WTC11 (cell line): ENCODE results near the gene PPARD.

Source experiments
- CREB1 ChIP-seq: sonication (generic); formaldehyde crosslinking; IDR thresholded peaks from 2 replicates; pipeline ENCODE4 v1.8.0; 2023; ENCODE audit warnings: mild to moderate bottlenecking, missing genetic modification reagents
- JUN ChIP-seq: sonication (generic); formaldehyde crosslinking; IDR thresholded peaks from 2 replicates; pipeline ENCODE4 v1.8.0; 2023; ENCODE audit warnings: mild to moderate bottlenecking, missing genetic modification reagents
- OVOL2 ChIP-seq: fragments of 250-450 bp; sonication (Bioruptor Pico); IDR thresholded peaks from 2 replicates; pipeline ENCODE4 v1.9.0; 2021; ENCODE audit warnings: mild to moderate bottlenecking, borderline replicate concordance
- RELA ChIP-seq: sonication (generic); formaldehyde crosslinking; IDR thresholded peaks from 2 replicates; pipeline ENCODE4 v1.8.1; 2022; ENCODE audit warnings: missing genetic modification reagents, mild to moderate bottlenecking, borderline replicate concordance
- TF ChIP-seq, protein P1 (sequence below): fragments of 200-600 bp; IDR thresholded peaks from 2 replicates; pipeline ENCODE4 v1.8.0; 2022; ENCODE audit warnings: antibody characterized with exemption
- TF ChIP-seq, protein P2 (sequence below): sonication (generic); formaldehyde crosslinking; IDR thresholded peaks from 2 replicates; pipeline ENCODE4 v1.8.1; 2022; ENCODE audit warnings: low read depth, missing genetic modification reagents, borderline replicate concordance
- TF ChIP-seq, protein P3 (sequence below): sonication (generic); formaldehyde crosslinking; IDR thresholded peaks from 2 replicates; pipeline ENCODE4 v1.8.1; 2023; ENCODE audit warnings: mild to moderate bottlenecking, moderate library complexity, missing genetic modification reagents

DNA sequence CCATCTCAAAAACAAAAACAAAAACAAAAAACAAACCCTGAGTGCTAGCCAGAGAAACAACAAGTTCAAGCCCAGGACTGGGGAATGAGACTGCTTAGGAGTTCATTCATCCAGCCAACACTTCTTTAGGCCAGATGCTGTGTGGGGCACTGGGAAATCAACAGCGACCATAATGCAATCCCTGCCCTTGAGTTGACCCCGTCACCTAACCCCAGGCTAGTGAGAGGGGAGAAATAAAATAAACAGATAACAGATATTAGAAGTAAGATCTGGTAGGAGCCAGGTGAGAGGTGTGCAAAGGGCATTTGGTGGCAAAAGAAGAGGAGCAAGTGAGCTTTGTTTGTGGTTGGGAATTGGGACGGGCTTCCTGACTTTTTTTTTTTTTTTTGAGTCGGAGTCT lies 120.9 kb downstream of the PPARD start:
- TF ChIP-seq RELA (no peak), CREB1 (CRISPR knock-in tag) (no peak), JUN (no peak), OVOL2 (CRISPR knock-in tag) (no peak)
- TF ChIP-seq, protein P1, sequence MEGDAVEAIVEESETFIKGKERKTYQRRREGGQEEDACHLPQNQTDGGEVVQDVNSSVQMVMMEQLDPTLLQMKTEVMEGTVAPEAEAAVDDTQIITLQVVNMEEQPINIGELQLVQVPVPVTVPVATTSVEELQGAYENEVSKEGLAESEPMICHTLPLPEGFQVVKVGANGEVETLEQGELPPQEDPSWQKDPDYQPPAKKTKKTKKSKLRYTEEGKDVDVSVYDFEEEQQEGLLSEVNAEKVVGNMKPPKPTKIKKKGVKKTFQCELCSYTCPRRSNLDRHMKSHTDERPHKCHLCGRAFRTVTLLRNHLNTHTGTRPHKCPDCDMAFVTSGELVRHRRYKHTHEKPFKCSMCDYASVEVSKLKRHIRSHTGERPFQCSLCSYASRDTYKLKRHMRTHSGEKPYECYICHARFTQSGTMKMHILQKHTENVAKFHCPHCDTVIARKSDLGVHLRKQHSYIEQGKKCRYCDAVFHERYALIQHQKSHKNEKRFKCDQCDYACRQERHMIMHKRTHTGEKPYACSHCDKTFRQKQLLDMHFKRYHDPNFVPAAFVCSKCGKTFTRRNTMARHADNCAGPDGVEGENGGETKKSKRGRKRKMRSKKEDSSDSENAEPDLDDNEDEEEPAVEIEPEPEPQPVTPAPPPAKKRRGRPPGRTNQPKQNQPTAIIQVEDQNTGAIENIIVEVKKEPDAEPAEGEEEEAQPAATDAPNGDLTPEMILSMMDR = no peak
- TF ChIP-seq, protein P2, sequence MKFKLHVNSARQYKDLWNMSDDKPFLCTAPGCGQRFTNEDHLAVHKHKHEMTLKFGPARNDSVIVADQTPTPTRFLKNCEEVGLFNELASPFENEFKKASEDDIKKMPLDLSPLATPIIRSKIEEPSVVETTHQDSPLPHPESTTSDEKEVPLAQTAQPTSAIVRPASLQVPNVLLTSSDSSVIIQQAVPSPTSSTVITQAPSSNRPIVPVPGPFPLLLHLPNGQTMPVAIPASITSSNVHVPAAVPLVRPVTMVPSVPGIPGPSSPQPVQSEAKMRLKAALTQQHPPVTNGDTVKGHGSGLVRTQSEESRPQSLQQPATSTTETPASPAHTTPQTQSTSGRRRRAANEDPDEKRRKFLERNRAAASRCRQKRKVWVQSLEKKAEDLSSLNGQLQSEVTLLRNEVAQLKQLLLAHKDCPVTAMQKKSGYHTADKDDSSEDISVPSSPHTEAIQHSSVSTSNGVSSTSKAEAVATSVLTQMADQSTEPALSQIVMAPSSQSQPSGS (CRISPR knock-in tag) = no peak
- TF ChIP-seq, protein P3, sequence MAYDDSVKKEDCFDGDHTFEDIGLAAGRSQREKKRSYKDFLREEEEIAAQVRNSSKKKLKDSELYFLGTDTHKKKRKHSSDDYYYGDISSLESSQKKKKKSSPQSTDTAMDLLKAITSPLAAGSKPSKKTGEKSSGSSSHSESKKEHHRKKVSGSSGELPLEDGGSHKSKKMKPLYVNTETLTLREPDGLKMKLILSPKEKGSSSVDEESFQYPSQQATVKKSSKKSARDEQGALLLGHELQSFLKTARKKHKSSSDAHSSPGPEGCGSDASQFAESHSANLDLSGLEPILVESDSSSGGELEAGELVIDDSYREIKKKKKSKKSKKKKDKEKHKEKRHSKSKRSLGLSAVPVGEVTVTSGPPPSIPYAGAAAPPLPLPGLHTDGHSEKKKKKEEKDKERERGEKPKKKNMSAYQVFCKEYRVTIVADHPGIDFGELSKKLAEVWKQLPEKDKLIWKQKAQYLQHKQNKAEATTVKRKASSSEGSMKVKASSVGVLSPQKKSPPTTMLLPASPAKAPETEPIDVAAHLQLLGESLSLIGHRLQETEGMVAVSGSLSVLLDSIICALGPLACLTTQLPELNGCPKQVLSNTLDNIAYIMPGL (CRISPR knock-in tag) = no peak
